ENCODE measurements around the gene AIP.

Gene AIP

GRCh38 chr11:67492801-67493547 is 10.1 kb downstream of the AIP start:
- Histone ChIP-seq H3K9me3 (ENCODE audit: control insufficient read depth, insufficient read depth, low read length) (no peaks in the 10 kb centered on the region), H3K36me3 (ENCODE audit: control insufficient read depth, insufficient read depth, low read length) (peaks cover 40% of the 10 kb centered on the region), H3K27me3 (ENCODE audit: control insufficient read depth, insufficient read depth, low read length) (no peaks in the 10 kb centered on the region), H3K4me1 (ENCODE audit: control insufficient read depth, insufficient read depth, low read length) (no peaks in the 10 kb centered on the region), H3K4me3 (ENCODE audit: low read depth, low read length) (no peak overlapping the region), H3K9ac (ENCODE audit: low read depth, low read length) (no peak overlapping the region)

- Histone ChIP-seq H3K4me1 (ENCODE audit: control insufficient read depth, insufficient read depth, low read length) (no peaks in the 10 kb centered on the region), H3K27me3 (ENCODE audit: control insufficient read depth, insufficient read depth, low read length) (no peaks in the 10 kb centered on the region), H3K36me3 (ENCODE audit: control insufficient read depth, insufficient read depth, low read length) (peaks cover 48% of the 10 kb centered on the region), H3K9ac (ENCODE audit: low read depth, low read length) (no peak overlapping the region), H3K9me3 (ENCODE audit: control insufficient read depth, insufficient read depth, low read length) (no peaks in the 10 kb centered on the region), H3K4me3 (ENCODE audit: low read depth, low read length) (no peak overlapping the region)
Observed at GRCh38 chr11:67493548-67494370, 10.9 kb downstream of the AIP start.

GRCh38 chr11:67494371-67495233 is 11.8 kb downstream of the AIP start:
- no peaks in the 10 kb centered on the region for H3K27me3 ChIP-seq (ENCODE audit: control insufficient read depth, insufficient read depth, low read length)
- H3K4me1 ChIP-seq (ENCODE audit: control insufficient read depth, insufficient read depth, low read length): no peaks in the 10 kb centered on the region
- H3K9me3 ChIP-seq (ENCODE audit: control insufficient read depth, insufficient read depth, low read length): no peaks in the 10 kb centered on the region
- H3K4me3 ChIP-seq (ENCODE audit: low read depth, low read length): no peak overlapping the region
- peaks cover 51% of the 10 kb centered on the region for H3K36me3 ChIP-seq (ENCODE audit: control insufficient read depth, insufficient read depth, low read length)
- no peak overlapping the region for H3K9ac ChIP-seq (ENCODE audit: low read depth, low read length)

GRCh38 chr11:67495234-67496005 is 12.6 kb downstream of the AIP start:
- H3K4me1 ChIP-seq (ENCODE audit: control insufficient read depth, insufficient read depth, low read length): no peaks in the 10 kb centered on the region
- no peak overlapping the region for H3K9ac ChIP-seq (ENCODE audit: low read depth, low read length)
- peaks cover 55% of the 10 kb centered on the region for H3K36me3 ChIP-seq (ENCODE audit: control insufficient read depth, insufficient read depth, low read length)
- H3K27me3 ChIP-seq (ENCODE audit: control insufficient read depth, insufficient read depth, low read length): no peaks in the 10 kb centered on the region
- H3K9me3 ChIP-seq (ENCODE audit: control insufficient read depth, insufficient read depth, low read length): no peaks in the 10 kb centered on the region
- H3K4me3 ChIP-seq (ENCODE audit: low read depth, low read length): no peak overlapping the region

- no peak overlapping the region for H3K9ac ChIP-seq (ENCODE audit: low read depth, low read length)
- no peaks in the 10 kb centered on the region for H3K27me3 ChIP-seq (ENCODE audit: control insufficient read depth, insufficient read depth, low read length)
- H3K9me3 ChIP-seq (ENCODE audit: control insufficient read depth, insufficient read depth, low read length): no peaks in the 10 kb centered on the region
- H3K4me1 ChIP-seq (ENCODE audit: control insufficient read depth, insufficient read depth, low read length): no peaks in the 10 kb centered on the region
- H3K36me3 ChIP-seq (ENCODE audit: control insufficient read depth, insufficient read depth, low read length): peaks cover 55% of the 10 kb centered on the region
- H3K4me3 ChIP-seq (ENCODE audit: low read depth, low read length): no peak overlapping the region
Observed at GRCh38 chr11:67496113-67496512, 13.3 kb downstream of the AIP start.

GRCh38 chr11:67497656-67498291 is 14.9 kb downstream of the AIP start:
- H3K4me1 ChIP-seq (ENCODE audit: control insufficient read depth, insufficient read depth, low read length): no peaks in the 10 kb centered on the region
- no peak overlapping the region for H3K4me3 ChIP-seq (ENCODE audit: low read depth, low read length)
- no peaks in the 10 kb centered on the region for H3K9me3 ChIP-seq (ENCODE audit: control insufficient read depth, insufficient read depth, low read length)
- H3K27me3 ChIP-seq (ENCODE audit: control insufficient read depth, insufficient read depth, low read length): no peaks in the 10 kb centered on the region
- peaks cover 55% of the 10 kb centered on the region for H3K36me3 ChIP-seq (ENCODE audit: control insufficient read depth, insufficient read depth, low read length)
- H3K9ac ChIP-seq (ENCODE audit: low read depth, low read length): no peak overlapping the region

GRCh38 chr11:67498544-67498972 is 15.7 kb downstream of the AIP start:
- Histone ChIP-seq H3K4me1 (ENCODE audit: control insufficient read depth, insufficient read depth, low read length) (no peaks in the 10 kb centered on the region), H3K36me3 (ENCODE audit: control insufficient read depth, insufficient read depth, low read length) (peaks cover 50% of the 10 kb centered on the region), H3K4me3 (ENCODE audit: low read depth, low read length) (no peak overlapping the region), H3K9ac (ENCODE audit: low read depth, low read length) (no peak overlapping the region), H3K9me3 (ENCODE audit: control insufficient read depth, insufficient read depth, low read length) (no peaks in the 10 kb centered on the region), H3K27me3 (ENCODE audit: control insufficient read depth, insufficient read depth, low read length) (peaks cover 2% of the 10 kb centered on the region)

GRCh38 chr11:67499808-67500483 is 17.1 kb downstream of the AIP start:
- no peaks in the 10 kb centered on the region for H3K9me3 ChIP-seq (ENCODE audit: control insufficient read depth, insufficient read depth, low read length)
- peaks cover 2% of the 10 kb centered on the region for H3K27me3 ChIP-seq (ENCODE audit: control insufficient read depth, insufficient read depth, low read length)
- no peak overlapping the region for H3K9ac ChIP-seq (ENCODE audit: low read depth, low read length)
- H3K36me3 ChIP-seq (ENCODE audit: control insufficient read depth, insufficient read depth, low read length): peaks cover 46% of the 10 kb centered on the region
- no peaks in the 10 kb centered on the region for H3K4me1 ChIP-seq (ENCODE audit: control insufficient read depth, insufficient read depth, low read length)
- no peak overlapping the region for H3K4me3 ChIP-seq (ENCODE audit: low read depth, low read length)

- H3K4me3 ChIP-seq (ENCODE audit: low read depth, low read length): no peak overlapping the region
- H3K9ac ChIP-seq (ENCODE audit: low read depth, low read length): no peak overlapping the region
- H3K4me1 ChIP-seq (ENCODE audit: control insufficient read depth, insufficient read depth, low read length): peaks cover 2% of the 10 kb centered on the region
- peaks cover 2% of the 10 kb centered on the region for H3K27me3 ChIP-seq (ENCODE audit: control insufficient read depth, insufficient read depth, low read length)
- no peaks in the 10 kb centered on the region for H3K9me3 ChIP-seq (ENCODE audit: control insufficient read depth, insufficient read depth, low read length)
- peaks cover 46% of the 10 kb centered on the region for H3K36me3 ChIP-seq (ENCODE audit: control insufficient read depth, insufficient read depth, low read length)
Observed at GRCh38 chr11:67500484-67500821, 17.6 kb downstream of the AIP start.

- H3K4me3 ChIP-seq (ENCODE audit: low read depth, low read length): no peak overlapping the region
- H3K27me3 ChIP-seq (ENCODE audit: control insufficient read depth, insufficient read depth, low read length): peaks cover 2% of the 10 kb centered on the region
- H3K36me3 ChIP-seq (ENCODE audit: control insufficient read depth, insufficient read depth, low read length): peaks cover 41% of the 10 kb centered on the region
- peaks cover 4% of the 10 kb centered on the region for H3K4me1 ChIP-seq (ENCODE audit: control insufficient read depth, insufficient read depth, low read length)
- H3K9ac ChIP-seq (ENCODE audit: low read depth, low read length): no peak overlapping the region
- no peaks in the 10 kb centered on the region for H3K9me3 ChIP-seq (ENCODE audit: control insufficient read depth, insufficient read depth, low read length)
Observed at GRCh38 chr11:67500831-67501715, 18.2 kb downstream of the AIP start.

Measured in iPS-15b (cell line).